ENCODE data around the gene MYO10. TPM values are rescaled to one million over a fixed set of nuclear protein-coding genes. Genes with fewer than 3 reads are reported as not detected.

MYO10 gene
- total and polyA plus RNA-seq, 2 of the 8 experiments (the other 6 are each of a cell fraction or from before 2014, with no cell fraction given), result 21.5 to 107 TPM

DNA sequence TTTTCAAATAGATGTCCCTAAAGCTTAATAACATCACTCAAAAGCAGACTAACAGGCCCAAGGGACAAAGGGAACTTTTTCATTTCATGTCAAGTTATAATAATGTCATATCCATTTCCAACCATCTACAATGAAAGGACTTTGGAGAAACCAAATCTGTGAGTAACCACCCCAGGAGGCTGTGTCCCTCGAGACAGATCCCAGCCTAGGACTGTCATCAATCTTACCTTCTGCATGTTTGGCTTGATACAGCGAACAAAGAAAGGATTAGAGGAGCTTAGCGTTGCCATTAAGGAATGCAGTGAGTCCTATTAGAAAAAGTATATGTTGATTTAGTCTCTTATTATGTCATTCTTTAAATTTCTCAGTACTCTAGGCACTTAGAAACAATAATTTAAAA is 181.5 kb downstream of the MYO10 start (continued):
- TF ChIP-seq, protein P1, sequence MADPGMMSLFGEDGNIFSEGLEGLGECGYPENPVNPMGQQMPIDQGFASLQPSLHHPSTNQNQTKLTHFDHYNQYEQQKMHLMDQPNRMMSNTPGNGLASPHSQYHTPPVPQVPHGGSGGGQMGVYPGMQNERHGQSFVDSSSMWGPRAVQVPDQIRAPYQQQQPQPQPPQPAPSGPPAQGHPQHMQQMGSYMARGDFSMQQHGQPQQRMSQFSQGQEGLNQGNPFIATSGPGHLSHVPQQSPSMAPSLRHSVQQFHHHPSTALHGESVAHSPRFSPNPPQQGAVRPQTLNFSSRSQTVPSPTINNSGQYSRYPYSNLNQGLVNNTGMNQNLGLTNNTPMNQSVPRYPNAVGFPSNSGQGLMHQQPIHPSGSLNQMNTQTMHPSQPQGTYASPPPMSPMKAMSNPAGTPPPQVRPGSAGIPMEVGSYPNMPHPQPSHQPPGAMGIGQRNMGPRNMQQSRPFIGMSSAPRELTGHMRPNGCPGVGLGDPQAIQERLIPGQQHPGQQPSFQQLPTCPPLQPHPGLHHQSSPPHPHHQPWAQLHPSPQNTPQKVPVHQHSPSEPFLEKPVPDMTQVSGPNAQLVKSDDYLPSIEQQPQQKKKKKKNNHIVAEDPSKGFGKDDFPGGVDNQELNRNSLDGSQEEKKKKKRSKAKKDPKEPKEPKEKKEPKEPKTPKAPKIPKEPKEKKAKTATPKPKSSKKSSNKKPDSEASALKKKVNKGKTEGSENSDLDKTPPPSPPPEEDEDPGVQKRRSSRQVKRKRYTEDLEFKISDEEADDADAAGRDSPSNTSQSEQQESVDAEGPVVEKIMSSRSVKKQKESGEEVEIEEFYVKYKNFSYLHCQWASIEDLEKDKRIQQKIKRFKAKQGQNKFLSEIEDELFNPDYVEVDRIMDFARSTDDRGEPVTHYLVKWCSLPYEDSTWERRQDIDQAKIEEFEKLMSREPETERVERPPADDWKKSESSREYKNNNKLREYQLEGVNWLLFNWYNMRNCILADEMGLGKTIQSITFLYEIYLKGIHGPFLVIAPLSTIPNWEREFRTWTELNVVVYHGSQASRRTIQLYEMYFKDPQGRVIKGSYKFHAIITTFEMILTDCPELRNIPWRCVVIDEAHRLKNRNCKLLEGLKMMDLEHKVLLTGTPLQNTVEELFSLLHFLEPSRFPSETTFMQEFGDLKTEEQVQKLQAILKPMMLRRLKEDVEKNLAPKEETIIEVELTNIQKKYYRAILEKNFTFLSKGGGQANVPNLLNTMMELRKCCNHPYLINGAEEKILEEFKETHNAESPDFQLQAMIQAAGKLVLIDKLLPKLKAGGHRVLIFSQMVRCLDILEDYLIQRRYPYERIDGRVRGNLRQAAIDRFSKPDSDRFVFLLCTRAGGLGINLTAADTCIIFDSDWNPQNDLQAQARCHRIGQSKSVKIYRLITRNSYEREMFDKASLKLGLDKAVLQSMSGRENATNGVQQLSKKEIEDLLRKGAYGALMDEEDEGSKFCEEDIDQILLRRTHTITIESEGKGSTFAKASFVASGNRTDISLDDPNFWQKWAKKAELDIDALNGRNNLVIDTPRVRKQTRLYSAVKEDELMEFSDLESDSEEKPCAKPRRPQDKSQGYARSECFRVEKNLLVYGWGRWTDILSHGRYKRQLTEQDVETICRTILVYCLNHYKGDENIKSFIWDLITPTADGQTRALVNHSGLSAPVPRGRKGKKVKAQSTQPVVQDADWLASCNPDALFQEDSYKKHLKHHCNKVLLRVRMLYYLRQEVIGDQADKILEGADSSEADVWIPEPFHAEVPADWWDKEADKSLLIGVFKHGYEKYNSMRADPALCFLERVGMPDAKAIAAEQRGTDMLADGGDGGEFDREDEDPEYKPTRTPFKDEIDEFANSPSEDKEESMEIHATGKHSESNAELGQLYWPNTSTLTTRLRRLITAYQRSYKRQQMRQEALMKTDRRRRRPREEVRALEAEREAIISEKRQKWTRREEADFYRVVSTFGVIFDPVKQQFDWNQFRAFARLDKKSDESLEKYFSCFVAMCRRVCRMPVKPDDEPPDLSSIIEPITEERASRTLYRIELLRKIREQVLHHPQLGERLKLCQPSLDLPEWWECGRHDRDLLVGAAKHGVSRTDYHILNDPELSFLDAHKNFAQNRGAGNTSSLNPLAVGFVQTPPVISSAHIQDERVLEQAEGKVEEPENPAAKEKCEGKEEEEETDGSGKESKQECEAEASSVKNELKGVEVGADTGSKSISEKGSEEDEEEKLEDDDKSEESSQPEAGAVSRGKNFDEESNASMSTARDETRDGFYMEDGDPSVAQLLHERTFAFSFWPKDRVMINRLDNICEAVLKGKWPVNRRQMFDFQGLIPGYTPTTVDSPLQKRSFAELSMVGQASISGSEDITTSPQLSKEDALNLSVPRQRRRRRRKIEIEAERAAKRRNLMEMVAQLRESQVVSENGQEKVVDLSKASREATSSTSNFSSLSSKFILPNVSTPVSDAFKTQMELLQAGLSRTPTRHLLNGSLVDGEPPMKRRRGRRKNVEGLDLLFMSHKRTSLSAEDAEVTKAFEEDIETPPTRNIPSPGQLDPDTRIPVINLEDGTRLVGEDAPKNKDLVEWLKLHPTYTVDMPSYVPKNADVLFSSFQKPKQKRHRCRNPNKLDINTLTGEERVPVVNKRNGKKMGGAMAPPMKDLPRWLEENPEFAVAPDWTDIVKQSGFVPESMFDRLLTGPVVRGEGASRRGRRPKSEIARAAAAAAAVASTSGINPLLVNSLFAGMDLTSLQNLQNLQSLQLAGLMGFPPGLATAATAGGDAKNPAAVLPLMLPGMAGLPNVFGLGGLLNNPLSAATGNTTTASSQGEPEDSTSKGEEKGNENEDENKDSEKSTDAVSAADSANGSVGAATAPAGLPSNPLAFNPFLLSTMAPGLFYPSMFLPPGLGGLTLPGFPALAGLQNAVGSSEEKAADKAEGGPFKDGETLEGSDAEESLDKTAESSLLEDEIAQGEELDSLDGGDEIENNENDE (IDR thresholded peaks at IDR 0.05; ENCODE audit: insufficient replicate concordance, low read length), result peak; percentile 37
- TF ChIP-seq GTF2F1 (IDR thresholded peaks at IDR 0.05; ENCODE audit: borderline replicate concordance, low read depth, low read length) (no peak), SP4 (IDR thresholded peaks at IDR 0.05; ENCODE audit: low read length) (no peak), CEBPB (IDR thresholded peaks at IDR 0.05; ENCODE audit: low read depth, low read length) (no peak)
